ENCODE results near the gene AURKB. TPM values are rescaled to one million over a fixed set of nuclear protein-coding genes. Genes with fewer than 3 reads are reported as not detected.

The AURKB gene
- total RNA-seq, 1 experiment from 2014 or later: 167 TPM

GRCh38 chr17:8159459-8160223 lies 50.7 kb downstream of the AURKB start:
- Histone ChIP-seq H3K36me3 (ENCODE audit: low read depth) (no peaks in the 10 kb centered on the region), H3K4me3 (no peak overlapping the region), H3K27me3 (ENCODE audit: insufficient read depth, low read depth) (no peaks in the 10 kb centered on the region), H3K9me2 (ENCODE audit: insufficient read depth) (no peaks in the 10 kb centered on the region), H3F3A (ENCODE audit: insufficient read depth, low read depth) (peaks cover 21% of the 10 kb centered on the region; the same call in 1 of the 2 replicates), H3K79me2 (ENCODE audit: low read depth) (peaks cover 16% of the 10 kb centered on the region; the same call in 1 of the 2 replicates), H3K4me2 (no peak overlapping the region), H3K27ac (no peak overlapping the region), H4K20me1 (ENCODE audit: insufficient read depth) (no peaks in the 10 kb centered on the region), H2AFZ (no peak overlapping the region), H3K4me1 (replicated peaks; ENCODE audit: insufficient read depth) (peaks cover 20% of the 10 kb centered on the region), H3K9me3 (ENCODE audit: insufficient read depth, low read depth) (no peaks in the 10 kb centered on the region)
- no peak for TF ChIP-seq CTCF (conservative IDR thresholded peaks at IDR 0.05)
- TF ChIP-seq EZH2 (IDR thresholded peaks at IDR 0.05; ENCODE audit: low read depth): no peak
- DNase-seq: no peak
- ChIA-PET POLR2A (ENCODE audit: unreplicated experiment) (no interaction called here), CTCF (interaction anchor here (1.5 kb wide), 1 partner anchor 40 kb away, joined by 3 read pairs; no protein-coding TSS in a partner anchor)
- intact Hi-C loops (cut with micrococcal nuclease; ENCODE audit: unreplicated experiment): loop anchor here (5.0 kb wide), 2 partner anchors 87 to 317 kb away; no protein-coding TSS in a partner anchor
- no TSS peak for BruUV-seq (replicated peaks)

GRCh38 chr17:8159032-8159400 lies 51.4 kb downstream of the AURKB start:
- CTCF ChIA-PET: interaction anchor here (0.6 to 1.5 kb wide), 3 partner anchors 21 to 598 kb away, joined by 3 to 11 read pairs (median 4); no protein-coding TSS in a partner anchor
- POLR2A ChIA-PET (ENCODE audit: unreplicated experiment): interaction anchor here (0.6 kb wide), 2 partner anchors 15 to 249 kb away, joined by 3 to 4 read pairs; no protein-coding TSS in a partner anchor
- no TSS peak for BruUV-seq (replicated peaks)

More at GRCh38 chr17:8159032-8159400, 51.4 kb downstream of the AURKB start:
- Histone ChIP-seq H3K4me3 (no peak overlapping the region), H3K9me2 (ENCODE audit: insufficient read depth) (no peaks in the 10 kb centered on the region), H3K27ac (no peak overlapping the region), H3F3A (ENCODE audit: insufficient read depth, low read depth) (peaks cover 15% of the 10 kb centered on the region; the same call in 1 of the 2 replicates), H2AFZ (no peak overlapping the region), H4K20me1 (ENCODE audit: insufficient read depth) (no peaks in the 10 kb centered on the region), H3K4me2 (no peak overlapping the region), H3K27me3 (ENCODE audit: insufficient read depth, low read depth) (no peaks in the 10 kb centered on the region), H3K9me3 (ENCODE audit: insufficient read depth, low read depth) (no peaks in the 10 kb centered on the region), H3K79me2 (ENCODE audit: low read depth) (peaks cover 16% of the 10 kb centered on the region; the same call in 1 of the 2 replicates), H3K4me1 (replicated peaks; ENCODE audit: insufficient read depth) (peaks cover 20% of the 10 kb centered on the region), H3K36me3 (ENCODE audit: low read depth) (no peaks in the 10 kb centered on the region)
- TF ChIP-seq EZH2 (IDR thresholded peaks at IDR 0.05; ENCODE audit: low read depth) (no peak), CTCF (conservative IDR thresholded peaks at IDR 0.05) (no peak)
- intact Hi-C loops (cut with micrococcal nuclease; ENCODE audit: unreplicated experiment): loop anchor here (5.0 kb wide), 2 partner anchors 87 to 317 kb away; no protein-coding TSS in a partner anchor
- DNase-seq: no peak
